GM21576 (cell line): ENCODE results near the gene MAML3.
"Not testable (repeated sequence)": the region's sequence is repeated elsewhere in the genome, so short reads cannot be mapped to it uniquely, and the experiment has no call there.

Source experiments
- ATAC-seq: cut with Tn5 transposase; IDR thresholded peaks from one replicate; pipeline ENCODE4 v1.9.1; 2021; ENCODE audit warnings: mild to moderate bottlenecking, moderate library complexity; ENCODE audit not compliant: unreplicated experiment

The MAML3 gene

GRCh38 chr4:139712882-139713281 lies 441.1 kb downstream of the MAML3 start:
- no peak for ATAC-seq

- no peak for ATAC-seq
Measured at GRCh38 chr4:139711461-139711860, 442.5 kb downstream of the MAML3 start.

- ATAC-seq, result no peak
Measured at GRCh38 chr4:139710073-139710472, 443.9 kb downstream of the MAML3 start.

DNA sequence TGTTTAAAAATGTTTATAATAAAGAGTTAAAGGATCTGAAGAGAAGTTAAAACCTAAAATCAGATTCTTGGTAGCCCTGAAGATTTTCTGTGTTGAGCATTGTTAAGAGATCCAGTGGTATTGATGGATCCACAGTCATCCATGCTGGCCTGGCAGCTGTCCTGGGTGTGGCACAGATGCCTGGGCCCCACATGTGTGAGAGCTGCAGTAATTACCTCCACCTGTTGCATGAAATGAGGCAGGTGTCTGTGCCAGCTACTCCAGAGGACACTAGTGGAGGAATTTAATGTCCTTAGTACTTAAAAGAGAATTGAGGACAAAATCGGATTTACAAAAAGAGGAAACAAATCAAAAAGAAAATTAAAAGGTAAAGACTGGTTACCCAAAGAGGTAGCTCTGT lies 444.3 kb downstream of the MAML3 start:
- ATAC-seq, result no peak

- no peak for ATAC-seq
Measured at GRCh38 chr4:139704915-139705485, 449.0 kb downstream of the MAML3 start.

GRCh38 chr4:139700568-139700967 lies 453.4 kb downstream of the MAML3 start:
- no peak for ATAC-seq

GRCh38 chr4:139698167-139698925 lies 455.6 kb downstream of the MAML3 start:
- ATAC-seq, result not testable (repeated sequence)

DNA sequence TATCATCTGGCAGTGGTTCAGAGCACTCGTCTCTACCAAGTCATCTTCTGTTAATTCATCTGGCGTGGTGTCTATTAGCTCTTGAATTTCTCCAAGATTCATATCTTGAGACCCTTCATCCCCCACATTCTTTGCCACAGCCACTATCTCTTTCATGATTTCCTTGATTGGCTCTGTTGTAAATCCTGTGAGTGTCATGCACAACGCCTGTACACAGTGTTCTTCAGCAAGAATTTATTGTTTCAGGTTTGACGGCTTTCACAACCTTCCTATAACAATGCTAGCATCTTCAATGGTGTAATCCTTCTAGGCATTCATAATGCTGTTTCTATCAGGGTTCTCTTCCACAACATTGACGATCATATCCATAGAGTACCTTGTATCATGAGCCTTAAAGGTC lies 457.5 kb downstream of the MAML3 start:
- ATAC-seq, result no peak

GRCh38 chr4:139694522-139695107 lies 459.4 kb downstream of the MAML3 start:
- no peak for ATAC-seq

- no peak for ATAC-seq
Measured at GRCh38 chr4:139692309-139693012, 461.5 kb downstream of the MAML3 start.

- no peak for ATAC-seq
Measured at GRCh38 chr4:139690419-139690818, 463.6 kb downstream of the MAML3 start.

DNA sequence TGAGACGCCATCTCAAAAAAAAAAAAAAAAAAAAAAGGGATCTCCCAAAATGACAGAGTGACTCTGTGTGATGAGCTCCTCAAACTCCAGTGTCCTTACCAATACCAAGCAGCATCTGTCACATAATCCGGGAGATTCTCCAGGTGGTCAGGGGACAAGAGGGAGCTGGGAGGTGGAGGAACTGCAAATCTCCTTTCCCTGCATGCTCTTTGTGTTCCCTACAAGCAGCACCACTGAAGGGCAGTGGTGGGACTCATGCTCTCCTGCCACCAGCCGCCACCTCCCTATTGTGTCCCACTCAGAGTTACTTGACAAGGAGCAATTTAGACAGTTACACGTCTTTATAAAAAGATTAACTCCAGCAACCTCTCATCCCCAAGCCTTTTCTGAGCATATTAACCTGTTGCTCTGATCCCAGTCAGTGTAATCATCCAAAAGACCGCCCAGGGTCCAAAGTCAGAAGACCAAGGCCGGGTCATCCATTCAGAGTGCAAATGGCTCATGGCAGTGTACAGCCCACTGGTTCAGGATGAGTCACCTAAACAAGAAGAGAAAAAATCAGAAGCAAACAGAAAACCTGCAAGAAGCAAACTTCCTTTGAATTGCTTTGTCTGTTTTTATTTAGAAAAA lies 464.8 kb downstream of the MAML3 start:
- no peak for ATAC-seq

- ATAC-seq, result no peak
Measured at GRCh38 chr4:139686988-139687387, 467.0 kb downstream of the MAML3 start.

- ATAC-seq, result no peak
Measured at GRCh38 chr4:139686130-139686529, 467.9 kb downstream of the MAML3 start.

DNA sequence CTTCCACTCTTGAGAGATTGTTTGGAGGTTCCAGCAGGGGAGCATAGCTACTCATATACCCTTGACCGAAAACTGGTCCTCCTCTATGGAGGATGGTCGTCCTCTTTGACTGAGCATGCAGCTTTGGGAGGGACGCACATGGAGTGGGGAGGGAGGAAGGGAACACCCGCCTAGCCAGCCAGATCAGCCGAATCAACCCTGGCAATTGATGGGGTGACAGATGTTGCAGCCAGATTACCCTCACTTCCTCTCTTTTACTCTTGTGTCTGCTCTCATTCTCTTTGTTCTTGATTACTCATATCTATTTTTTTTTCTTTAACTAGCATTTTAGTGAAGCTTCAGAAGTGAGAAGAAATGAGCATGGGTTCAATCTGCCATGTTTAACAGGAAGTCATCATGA lies 468.8 kb downstream of the MAML3 start:
- ATAC-seq, result no peak

DNA sequence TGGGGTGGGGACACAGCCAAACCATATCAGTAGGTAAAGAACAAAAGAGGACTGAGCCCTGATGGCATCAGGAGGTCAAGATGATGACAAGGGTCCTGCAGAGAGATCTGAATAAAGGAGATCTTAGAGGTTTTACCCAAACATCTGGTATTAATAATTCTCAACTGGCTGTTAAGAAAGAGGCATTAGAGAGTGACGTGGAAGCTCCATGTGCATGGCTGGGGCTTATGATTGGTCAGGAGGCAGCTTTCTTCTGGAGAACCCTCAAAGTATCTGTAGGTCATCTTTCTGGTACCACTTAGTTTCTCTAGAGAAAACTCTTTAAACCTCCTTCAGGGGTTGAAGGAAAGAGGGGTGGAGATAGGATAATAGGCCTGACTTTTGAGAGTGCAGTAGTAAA lies 469.6 kb downstream of the MAML3 start:
- no peak for ATAC-seq

DNA sequence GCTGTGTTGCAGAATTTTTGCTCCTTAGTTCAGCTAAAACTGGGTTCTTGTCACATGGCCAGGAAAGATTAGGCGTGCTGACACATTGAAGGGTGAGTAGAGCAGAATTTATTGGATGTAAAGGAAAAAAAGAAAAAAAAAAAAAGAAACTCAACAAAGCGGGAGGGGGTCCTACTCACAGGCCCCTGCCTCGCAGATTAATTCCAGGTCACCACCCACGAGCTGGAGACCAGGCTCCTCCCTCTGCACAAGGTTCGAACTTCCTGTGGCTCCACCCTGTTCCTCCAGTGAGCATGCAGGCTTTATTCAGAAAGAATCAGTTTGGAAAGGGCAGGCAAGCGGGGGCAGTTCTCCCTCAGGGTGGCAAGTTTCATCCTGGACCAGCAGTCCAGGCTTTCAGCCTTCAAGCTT lies 471.2 kb downstream of the MAML3 start:
- no peak for ATAC-seq

GRCh38 chr4:139682309-139682708 lies 471.7 kb downstream of the MAML3 start:
- no peak for ATAC-seq

GRCh38 chr4:139676913-139677585 lies 476.9 kb downstream of the MAML3 start:
- ATAC-seq, result no peak

DNA sequence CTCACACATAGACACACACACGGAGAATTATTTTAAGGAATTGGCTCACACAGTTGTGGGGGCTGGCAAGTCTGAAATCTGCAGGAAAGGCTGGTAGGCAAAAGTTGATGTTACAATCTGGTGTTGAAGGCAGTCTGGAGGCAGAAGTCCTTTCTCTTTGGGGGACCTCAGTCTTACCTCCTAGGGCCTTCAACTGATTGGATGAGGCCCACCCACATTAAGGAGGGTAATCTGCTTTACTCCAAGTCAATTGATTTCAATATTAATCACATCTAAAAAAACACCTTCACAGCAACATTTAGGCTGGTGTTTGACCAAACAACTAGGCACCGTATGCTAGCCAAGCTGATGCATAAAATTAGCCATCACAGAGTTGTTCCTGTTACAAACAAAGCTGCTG lies 477.6 kb downstream of the MAML3 start:
- ATAC-seq, result no peak

GRCh38 chr4:139675651-139676050 lies 478.3 kb downstream of the MAML3 start:
- no peak for ATAC-seq
